CMK (cell line): ENCODE data around the gene KIF25.

Experiments used
- DNase-seq: peaks from one replicate; pipeline ENCODE4 v3.0.0-alpha.2; 2010; ENCODE audit warnings: low read depth

Gene KIF25

DNA sequence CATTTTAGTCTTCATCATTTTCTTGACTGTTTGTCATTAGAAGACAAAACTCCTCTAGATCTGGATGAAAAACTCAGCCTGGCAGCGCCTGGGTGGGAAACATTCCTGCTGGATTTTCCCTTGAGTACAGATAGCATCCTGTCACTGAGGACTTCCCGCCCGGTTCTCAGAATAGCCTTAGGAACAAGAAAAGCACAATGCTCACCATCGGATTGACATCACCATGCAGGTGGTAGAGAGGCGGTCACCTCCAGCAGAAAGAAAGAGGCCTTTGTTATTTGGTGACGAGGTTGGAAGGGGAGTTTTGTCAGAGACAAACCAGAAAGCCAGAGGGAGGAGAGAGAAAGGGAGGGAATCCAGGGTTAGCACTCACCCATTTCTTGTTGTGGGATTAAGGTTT lies 39.8 kb downstream of the KIF25 start:
- no peak for DNase-seq

DNA sequence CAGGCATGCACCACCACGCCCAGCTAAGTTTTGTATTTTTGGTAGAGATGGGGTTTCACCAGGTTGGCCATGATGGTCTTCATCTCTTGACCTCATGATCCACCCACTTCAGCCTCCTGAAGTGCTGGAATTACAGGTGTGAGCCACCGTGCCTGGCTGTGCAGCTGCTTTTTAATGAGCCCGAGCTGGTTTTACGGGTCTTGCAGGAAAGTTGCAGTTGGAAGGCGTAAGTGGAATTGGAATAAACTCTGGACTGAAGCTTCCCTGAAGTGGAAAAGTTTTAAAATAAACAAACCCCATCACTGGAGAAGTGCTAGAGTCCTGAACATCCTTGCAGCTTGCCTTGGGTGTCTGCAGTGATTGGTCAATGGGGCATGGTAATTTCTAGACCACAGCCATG lies 40.4 kb downstream of the KIF25 start:
- no peak for DNase-seq

DNA sequence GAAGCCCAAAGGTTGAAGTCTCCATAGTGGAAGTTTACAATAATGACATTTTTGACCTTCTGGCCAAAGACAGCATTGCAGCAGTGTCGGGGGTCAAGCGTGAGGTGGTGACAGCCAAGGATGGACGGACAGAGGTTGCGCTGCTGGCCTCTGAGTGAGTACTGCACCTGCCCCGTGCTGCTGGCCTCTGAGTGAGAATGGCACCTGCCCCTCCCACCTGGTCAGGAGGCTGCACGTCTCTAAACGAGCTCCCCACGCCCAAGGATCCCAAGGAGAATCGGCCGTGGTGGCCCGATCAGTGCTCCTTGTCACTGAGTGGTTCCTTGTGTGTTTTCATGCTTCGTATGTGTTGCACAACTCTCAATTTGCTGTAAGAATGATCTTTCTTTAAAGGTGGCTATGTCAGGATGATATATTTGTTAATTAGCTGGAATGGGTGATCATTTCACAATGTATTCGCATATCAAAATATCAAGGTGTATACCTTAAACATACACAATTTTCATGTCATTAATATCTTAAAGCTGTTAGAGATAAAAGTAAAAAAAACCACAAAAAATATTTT lies 41.2 kb downstream of the KIF25 start:
- no peak for DNase-seq

DNA sequence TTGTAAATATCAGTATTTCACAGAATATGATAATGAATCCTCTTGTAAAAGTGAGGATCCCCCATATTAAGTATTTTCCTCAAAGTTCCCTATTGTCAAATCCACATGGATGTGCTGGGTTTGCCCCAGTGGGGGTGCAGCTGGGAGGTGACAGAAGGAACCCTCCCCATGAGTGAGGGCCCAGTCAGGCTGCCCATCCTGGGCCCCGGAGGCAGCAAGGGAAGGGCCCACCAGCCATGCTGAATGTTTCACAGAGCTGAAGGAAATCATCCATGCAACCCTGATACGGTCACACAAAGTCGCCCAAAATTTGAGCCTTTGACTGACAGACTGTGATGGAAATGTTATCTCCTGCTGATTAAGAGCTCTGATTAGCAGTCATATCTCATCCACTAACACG lies 41.8 kb downstream of the KIF25 start:
- no peak for DNase-seq

DNA sequence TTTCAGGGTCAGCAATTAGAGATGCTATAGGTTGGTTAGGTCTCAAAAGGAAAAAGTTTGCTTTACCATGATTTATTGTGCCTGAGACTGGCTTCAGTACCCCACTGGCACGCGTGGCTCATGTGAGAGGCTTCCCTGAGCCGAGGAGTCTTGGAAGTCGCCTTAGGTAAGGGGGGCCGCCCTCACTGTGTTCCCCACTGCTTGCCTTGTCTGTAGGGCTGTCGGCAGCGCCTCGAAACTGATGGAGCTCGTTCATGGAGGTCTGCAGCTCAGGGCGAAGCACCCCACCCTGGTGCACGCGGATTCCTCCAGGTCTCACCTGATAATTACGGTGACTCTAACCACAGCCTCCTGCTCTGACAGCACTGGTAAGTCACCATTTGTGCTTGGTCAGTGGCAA lies 42.4 kb downstream of the KIF25 start:
- DNase-seq = no peak

DNA sequence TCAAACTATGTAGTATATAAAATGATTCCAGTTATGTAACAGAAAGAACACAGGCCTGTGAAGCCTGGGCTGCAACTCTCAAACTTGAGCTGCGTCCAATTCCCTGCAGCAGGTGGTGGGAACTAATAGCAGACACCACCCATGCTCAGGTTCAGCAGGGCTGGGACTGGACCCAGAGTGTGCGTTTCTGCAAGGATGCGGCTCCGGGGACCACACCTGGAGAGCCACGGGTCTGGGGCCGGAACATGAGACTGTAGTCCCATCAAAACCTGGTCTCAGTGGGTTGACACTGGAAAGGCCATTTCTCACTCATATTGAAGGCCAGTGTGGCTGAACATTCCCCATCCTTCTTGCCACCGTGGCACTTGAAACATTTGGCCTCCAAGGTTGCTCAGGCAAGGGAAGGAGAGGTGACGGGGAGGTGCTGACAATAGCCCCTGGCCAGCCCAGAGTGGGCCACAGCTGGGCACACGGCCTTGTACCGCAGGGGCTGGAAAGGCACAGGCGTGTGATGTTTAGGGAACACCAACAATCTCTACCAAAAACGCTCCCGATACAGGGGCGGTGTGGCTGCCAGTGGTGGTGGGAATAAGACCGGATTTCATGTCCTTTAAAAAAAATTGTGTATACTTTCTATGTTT lies 43.5 kb downstream of the KIF25 start:
- DNase-seq = no peak

DNA sequence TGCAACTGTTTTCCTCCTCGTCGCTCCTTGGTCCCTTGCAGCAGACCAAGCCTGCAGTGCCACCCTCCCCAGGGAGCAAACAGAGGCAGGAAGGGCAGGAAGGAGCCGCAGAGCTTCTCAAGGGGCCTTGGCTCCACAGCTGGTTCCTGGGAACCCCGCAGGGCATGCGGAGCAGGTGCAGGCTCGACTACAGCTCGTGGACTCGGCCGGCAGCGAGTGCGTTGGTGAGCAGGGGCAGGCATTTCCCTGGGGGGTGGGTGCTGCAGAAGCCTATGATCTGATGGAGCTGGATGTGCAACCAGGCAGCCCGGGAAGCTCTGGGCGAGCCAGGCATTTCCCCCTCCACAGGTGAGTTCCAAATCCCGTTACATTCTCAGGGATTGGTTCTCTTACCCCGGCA lies 44.5 kb downstream of the KIF25 start:
- DNase-seq = no peak

DNA sequence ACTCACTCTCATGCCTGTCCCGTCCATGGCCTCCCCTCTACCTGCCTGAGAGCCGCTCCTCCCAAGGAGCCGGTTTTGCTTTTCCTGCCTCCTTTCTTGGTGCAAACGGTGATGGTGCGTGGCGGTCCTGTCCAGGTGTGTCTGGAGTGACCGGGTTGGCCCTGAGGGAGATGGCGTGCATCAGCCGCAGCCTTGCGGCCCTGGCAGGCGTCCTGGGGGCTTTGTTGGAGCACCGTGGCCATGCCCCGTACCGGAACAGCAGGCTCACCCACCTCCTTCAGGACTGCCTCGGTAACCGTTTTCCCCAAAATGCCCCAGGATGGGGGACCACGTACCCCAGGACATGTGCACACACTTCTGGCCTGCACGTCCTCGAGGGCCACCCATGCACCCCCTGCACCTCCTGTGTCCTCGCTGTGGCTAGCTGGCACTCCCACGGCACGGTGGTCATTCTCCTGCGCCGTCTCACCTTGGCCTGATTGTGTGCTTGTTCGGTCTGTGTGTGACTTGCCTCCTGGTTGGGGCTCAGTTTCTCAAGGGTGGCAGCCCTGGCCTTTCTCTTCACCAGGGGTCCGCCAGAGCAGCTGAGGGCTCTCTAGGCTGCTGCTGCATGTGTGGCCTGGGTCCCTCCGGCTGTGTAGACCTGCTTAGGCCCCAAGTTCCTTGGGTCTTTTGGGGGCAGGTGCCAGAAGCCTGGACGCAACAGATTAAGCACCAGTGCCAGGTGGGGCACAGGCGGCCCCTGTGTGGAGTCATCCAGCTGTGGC lies 45.1 kb downstream of the KIF25 start:
- DNase-seq = no peak

DNA sequence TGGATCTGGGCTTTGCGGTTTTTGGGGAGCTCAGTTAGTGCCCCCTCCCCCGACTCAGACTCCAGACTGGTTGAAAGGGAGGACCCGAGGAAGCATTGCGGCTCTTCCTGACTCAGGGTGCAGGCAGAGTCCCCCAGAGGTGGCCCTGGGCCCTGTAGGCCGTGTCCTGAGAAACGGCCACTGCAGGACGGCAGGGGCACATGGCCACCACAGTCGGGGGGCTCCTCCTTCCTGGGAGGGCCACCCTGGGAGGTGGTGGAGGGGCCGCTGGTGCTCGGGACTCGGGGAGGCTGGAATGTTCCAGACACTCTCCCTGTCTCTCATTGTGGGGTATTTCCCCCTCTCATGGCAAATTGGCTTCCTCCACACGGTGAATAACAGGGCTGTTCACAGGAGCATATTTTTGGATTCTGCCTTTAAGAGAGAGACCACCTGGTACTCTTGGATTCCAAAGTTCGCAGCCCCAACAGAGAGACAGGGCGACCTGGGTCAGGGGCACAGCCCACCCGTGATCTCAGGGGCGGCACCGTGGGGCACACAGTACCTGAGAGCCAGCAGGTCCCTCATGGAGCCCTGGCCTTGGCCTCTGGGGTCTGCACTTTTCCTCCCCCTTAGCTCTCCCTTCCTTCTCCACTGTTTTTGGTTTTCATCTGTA lies 45.8 kb downstream of the KIF25 start:
- no peak for DNase-seq

DNA sequence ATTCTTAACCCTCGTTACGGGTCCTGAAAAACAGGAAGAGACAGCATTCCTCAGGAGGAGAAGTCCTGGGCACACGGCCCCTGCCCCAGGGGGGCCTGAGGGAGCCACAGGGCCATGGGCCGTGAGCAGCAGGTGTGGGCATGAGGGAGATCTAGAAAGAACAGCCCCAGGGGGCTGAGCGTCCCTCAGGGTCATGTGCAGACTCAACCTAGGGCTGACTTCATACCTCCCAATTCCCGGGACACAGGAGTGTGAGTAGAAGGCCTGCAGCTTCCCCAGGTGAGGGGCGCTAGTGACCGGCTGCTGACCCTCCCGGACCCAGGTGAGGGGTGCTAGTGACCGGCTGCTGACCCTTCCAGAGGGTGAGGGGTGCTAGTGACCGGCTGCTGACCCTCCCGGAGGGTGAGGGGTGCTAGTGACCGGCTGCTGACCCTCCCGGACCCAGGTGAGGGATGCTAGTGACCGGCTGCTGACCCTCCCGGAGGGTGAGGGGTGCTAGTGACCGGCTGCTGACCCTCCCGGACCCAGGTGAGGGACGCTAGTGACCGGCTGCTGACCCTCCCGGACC lies 46.5 kb downstream of the KIF25 start:
- DNase-seq = no peak

DNA sequence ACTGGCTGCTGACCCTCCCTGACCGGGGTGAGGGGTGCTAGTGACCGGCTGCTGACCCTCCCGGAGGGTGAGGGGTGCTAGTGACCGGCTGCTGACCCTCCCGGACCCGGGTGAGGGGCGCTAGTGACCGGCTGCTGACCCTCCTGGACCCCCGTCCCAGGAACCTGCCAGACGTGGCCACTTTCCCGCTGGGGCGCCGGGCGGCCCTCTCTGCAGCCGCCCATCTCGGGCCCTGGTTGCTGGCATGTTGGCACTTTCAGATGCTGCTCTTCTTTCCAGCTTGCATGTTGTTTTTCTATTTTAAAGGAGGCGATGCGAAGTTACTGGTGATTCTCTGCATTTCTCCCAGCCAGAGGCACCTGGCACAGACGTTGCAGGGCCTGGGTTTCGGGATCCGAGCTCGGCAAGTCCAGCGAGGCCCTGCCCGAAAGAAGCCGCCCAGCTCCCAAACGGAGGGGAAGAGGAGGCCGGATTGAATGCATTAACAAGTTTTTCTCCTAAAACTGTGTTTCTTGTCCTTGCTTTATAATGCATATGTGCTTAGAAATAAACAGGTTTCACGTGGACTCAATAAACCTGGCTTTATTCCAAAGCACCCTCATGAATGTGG lies 47.2 kb downstream of the KIF25 start:
- DNase-seq = no peak

DNA sequence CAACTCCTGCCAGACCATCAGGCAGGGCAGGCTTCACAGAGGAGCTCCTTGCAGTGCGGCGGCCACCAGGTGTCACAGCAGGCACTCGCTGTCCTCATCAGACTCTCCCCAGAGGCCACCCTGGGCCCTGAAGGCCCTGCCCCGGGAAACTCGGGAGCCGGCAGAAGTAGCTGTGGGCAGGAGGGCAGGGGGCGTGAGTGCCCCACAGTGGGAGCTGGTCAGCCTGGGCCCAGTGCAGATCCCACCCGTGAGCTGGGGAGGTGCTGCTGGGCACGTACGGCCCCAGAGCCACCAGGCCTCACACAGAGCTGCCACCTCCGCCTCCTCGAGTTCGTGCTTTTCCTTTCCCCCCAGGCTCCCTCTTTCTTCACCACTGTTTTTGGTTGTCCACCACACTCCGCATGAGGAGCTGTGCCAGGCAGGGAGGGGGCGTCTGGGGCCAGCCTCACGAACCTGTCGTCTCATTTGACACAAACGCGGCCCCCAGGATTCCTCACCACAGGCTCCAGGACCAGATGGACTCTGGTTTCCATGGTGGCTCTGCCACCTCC lies 47.7 kb downstream of the KIF25 start:
- no peak for DNase-seq

DNA sequence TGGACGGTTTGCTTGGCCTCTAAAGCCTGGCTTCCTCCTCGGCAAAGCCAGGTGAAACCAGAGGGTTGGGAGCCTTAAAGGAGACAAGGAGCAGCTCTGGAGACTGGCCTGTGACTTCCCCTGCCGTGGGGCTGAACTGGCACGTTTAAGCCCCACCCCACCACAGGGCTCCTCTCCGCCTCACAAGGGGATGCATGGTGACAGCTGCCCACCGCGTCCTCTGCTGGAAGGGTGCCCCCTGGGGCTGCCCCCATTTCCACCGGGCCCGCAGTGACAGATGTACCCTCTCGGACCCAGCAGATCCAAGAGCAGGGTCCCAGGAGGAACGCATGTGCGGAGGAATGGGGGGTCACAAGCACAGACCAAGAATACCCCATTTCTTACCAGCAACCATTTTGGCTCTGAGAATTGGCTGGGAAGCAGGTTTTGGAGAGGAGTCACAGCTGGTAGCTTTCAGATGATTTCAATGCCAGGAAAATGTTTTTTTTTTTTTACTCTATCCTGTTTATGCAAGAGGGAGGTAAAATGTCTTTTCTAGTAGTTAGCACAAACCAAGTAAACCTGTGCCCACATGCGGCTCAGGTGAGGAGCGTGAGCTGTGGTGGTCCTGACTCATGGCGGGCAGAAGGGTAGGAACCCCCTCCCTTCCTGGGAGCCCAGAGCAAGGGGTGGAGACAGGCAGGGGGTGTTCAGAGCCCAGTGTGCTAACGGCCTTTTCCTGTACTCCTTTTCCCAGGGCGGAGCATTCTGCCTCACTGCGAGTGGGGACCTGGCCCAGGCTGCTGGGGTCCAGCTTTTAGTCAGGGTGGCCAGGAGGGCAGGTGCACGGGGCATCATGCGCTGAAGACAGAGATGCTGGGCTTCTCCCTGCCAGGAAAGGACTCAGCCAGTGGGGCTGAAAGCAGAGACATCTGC lies 48.5 kb downstream of the KIF25 start:
- no peak for DNase-seq

DNA sequence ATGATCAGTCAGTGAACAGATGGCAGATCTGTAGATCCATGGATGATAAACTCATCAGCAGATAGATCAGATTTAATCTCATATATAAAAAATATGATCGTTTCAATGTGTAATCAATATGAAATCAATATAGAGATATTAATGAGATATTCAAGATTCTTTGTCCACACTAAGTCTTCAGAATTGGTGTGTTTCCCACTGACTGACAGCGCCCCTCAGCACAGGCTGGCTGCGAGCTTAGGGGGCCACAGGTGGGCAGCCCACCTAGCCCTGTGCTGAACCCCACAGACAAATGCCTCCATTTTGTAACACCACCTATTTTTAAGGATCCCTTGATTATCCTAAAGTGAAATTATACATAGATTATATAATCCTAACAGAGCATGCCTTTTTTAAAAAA lies 49.2 kb downstream of the KIF25 start:
- no peak for DNase-seq

DNA sequence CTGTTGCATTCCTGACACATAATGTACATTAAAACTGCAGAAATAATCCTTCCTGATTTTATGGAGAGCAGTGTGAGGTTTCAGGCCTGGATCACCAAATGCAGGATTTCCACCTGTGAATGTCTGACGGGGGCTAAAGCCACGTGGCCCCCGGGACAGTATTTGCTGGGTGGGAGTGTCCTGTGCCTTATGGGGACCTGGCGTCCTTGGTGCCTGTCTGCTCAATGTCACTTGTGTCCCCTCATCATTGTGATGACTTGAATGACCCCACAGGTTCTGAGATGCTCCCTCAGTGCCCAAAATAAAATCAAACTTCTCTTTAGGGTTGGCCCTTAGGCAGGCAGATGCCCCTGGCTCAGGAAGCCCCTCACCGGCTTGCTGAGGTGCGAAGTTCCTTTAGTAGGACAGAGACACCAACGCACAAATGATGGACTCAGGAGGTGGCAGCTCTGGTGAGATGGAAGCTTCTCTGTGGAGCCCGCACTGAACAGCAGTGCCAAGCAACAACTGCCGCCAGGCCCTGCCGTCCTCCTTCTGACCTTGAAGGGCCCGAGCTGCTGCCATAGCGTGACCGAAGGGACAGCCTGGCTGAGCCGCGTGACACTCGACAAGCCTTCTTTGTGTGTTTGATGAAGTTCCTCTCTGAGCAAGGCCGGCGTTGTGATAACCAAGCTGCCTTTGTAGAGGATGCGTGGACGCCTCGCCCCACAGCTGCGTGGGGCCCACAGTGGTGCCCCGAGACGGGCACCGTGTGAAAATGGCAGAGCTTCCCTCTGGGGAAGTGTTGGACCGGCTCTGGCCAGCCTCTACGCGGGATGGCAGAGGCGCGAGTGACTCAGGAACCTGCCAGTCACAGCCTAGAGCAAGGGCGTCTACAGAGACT lies 50.6 kb downstream of the KIF25 start:
- DNase-seq = no peak

DNA sequence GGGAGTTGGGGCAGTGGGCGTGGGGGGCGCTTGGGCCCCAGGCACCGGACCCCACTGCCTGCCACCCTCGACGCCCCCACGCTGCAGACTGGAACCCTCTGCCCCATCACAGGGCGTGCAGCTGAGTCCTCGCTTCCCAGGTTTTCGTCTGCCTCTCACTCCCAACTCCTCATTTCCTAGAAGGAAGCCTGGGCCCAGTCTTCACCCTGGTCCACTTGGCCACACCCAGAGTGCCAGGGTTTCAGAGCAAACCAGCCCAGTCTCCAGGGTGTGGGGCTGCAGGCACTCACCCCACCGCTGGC lies 51.2 kb downstream of the KIF25 start:
- no peak for DNase-seq

DNA sequence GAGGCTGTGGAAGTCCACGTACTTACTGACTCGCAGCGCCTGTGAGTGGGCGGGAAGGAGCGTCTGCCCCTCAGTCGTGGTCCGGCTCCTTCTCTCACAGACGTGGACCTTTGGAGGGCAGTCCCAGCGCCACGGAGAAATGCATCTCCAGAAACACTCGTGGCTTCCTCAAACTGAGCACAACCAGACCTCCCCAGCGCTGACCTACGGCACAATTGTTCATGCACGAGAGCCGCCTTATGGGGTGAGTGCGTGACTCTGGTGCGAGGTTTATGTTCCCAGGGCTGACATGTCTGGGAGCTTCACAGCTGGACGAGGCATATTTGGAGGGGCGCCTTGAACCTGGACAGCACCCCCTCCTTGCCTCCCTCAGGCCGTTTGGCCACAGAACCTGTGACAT lies 51.8 kb downstream of the KIF25 start:
- no peak for DNase-seq

DNA sequence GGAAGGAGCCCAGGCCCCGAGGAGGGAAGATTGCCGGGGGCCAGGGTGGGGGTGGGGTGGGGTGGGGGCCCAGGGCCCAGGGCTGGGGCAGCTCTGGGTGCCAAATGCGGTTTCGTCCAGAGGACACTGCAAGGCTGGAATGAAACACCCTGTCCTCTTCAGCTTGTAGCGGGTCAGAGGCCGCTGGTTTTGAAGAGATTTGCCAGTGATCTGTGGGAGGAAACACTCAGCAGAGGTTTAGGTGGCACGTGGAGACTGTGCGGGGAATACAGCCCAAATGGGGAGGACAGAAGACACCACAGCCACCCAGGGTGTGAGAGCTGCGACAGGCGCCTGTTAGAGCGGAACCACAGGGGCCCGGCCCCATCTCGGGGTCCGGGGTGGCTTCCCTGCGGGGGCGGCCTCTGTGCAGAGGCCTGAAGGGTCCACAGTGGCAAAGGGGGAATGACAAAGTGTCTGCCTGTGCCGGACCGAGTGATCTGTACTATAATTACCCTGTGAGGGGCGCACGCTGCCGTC lies 52.3 kb downstream of the KIF25 start:
- DNase-seq = no peak

DNA sequence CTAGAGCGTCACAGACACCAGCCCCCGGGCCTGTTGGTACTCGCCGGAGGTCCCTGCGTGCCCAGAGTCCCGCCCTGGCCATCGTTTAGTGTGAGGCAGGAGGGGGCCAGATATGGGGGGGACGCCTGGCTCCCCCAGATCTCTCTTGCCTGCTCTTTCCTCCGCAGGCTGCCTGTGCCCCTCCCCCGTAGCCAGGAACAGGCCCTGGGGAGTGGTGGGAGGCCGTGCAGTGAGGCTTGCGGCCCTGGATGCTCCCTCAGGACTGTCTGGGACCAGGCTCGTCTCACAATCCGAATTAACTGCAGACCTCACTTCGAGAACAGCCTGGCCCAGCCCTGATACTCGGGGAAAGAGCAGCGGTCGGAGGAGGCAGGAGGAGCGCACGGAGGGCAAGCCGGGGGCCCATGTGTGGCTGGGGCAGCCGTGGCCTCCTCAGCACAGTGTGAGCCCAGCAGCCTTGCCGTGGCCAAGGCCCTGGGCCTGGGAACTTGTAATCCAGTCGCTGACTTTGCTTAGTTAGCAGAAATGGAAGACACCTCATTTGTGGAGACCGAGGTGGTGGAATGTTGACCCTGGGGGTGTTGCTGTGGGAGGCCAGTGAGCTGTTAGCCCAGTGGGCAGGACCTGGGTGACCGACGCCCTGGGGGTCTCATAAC lies 52.9 kb downstream of the KIF25 start:
- no peak for DNase-seq
